OCI-LY3 (cell line): ENCODE measurements around the gene SLAIN2.

Source experiments
- CTCF ChIP-seq: fragments of 200-600, 300-600 bp; sonication (generic); IDR thresholded peaks from 2 replicates; pipeline ENCODE4 v1.5.1; 2014; ENCODE audit warnings: antibody characterized with exemption, low read length, low read depth
- EZH2phosphoT487 ChIP-seq: fragments of 200-600 bp; shearing (Covaris generic); IDR thresholded peaks from 2 replicates; pipeline ENCODE4 v1.6.1; 2018; ENCODE audit warnings: antibody characterized with exemption, mixed run types, low read depth

- no peak for TF ChIP-seq EZH2phosphoT487
- no peak for TF ChIP-seq CTCF
Measured at GRCh38 chr4:48342606-48342880, 1.2 kb downstream of the SLAIN2 start.
